SU-DHL-6 (cell line): ENCODE data around the gene FRAS1.

Experiments used
- H2AFZ ChIP-seq: fragments of 200-600 bp; sonication (generic); 2 replicates; pipeline ENCODE4 v1.6.1; 2014; ENCODE audit warnings: low read depth, mild to moderate bottlenecking, moderate library complexity, mixed read lengths, antibody characterized with exemption, low read length; ENCODE audit not compliant: severe bottlenecking
- H3F3A ChIP-seq: fragments of 200-600 bp; shearing (Covaris generic); 2 replicates; pipeline ENCODE4 v1.6.0; 2016; ENCODE audit warnings: antibody characterized with exemption, mild to moderate bottlenecking; ENCODE audit not compliant: insufficient read depth
- H3K27ac ChIP-seq: fragments of 200-600 bp; sonication (generic); 2 replicates; pipeline ENCODE4 v1.5.1; 2016; ENCODE audit warnings: low read depth, mild to moderate bottlenecking, low read length, moderate library complexity, mixed read lengths
- H3K27me3 ChIP-seq: fragments of 200-600 bp; sonication (generic), shearing (Covaris generic); 2 replicates; pipeline ENCODE4 v1.6.0; 2014; ENCODE audit warnings: mild to moderate bottlenecking, low read length
- H3K36me3 ChIP-seq: fragments of 200-600 bp; sonication (generic); 2 replicates; pipeline ENCODE4 v1.6.1; 2014; ENCODE audit warnings: mild to moderate bottlenecking, low read length, mixed read lengths
- H3K4me2 ChIP-seq: fragments of 300-600, 200-600 bp; shearing (Covaris generic), sonication (generic); 2 replicates; pipeline ENCODE4 v1.6.0; 2014; ENCODE audit warnings: low read length, low read depth, mild to moderate bottlenecking; ENCODE audit not compliant: poor library complexity, severe bottlenecking
- H3K4me3 ChIP-seq: fragments of 200-600 bp; sonication (generic); 2 replicates; pipeline ENCODE4 v1.5.1; 2014; ENCODE audit warnings: antibody characterized with exemption, low read length, mild to moderate bottlenecking, mixed read lengths; ENCODE audit not compliant: insufficient read depth, poor library complexity, severe bottlenecking
- H3K79me2 ChIP-seq: fragments of 200-600 bp; sonication (generic); 2 replicates; pipeline ENCODE4 v1.6.1; 2014; ENCODE audit warnings: mild to moderate bottlenecking, low read length, moderate library complexity; ENCODE audit not compliant: insufficient read depth
- H3K9ac ChIP-seq: fragments of 200-600 bp; sonication (generic); 2 replicates; pipeline ENCODE4 v1.7.0; 2014; ENCODE audit warnings: mild to moderate bottlenecking, low read length
- H3K9me2 ChIP-seq: fragments of 200-600 bp; sonication (generic); replicated peaks from 2 replicates; pipeline ENCODE4 v1.6.1; 2014; ENCODE audit warnings: low read length; ENCODE audit not compliant: insufficient read depth
- H3K9me3 ChIP-seq: fragments of 200-600 bp; sonication (generic); 2 replicates; pipeline ENCODE4 v1.6.1; 2014; ENCODE audit warnings: low read length, mixed read lengths; ENCODE audit not compliant: insufficient read depth
- H4K20me1 ChIP-seq: fragments of 200-600 bp; sonication (generic); 2 replicates; pipeline ENCODE4 v1.6.1; 2014; ENCODE audit warnings: low read depth, mild to moderate bottlenecking, antibody characterized with exemption, low read length, moderate library complexity, mixed read lengths
- EZH2phosphoT487 ChIP-seq: fragments of 200-600 bp; sonication (generic), shearing (Covaris generic); conservative IDR thresholded peaks from 2 replicates; pipeline ENCODE4 v1.6.1; 2018; ENCODE audit warnings: mild to moderate bottlenecking, antibody characterized with exemption, low read length, moderate library complexity, mixed read lengths
- TF ChIP-seq, protein P1 (sequence below): fragments of 200-600 bp; sonication (generic); IDR thresholded peaks from one replicate; pipeline ENCODE4 v1.5.1; 2017; ENCODE audit warnings: antibody characterized with exemption, mild to moderate bottlenecking, low read length, moderate library complexity; ENCODE audit not compliant: insufficient read depth, poor library complexity, severe bottlenecking

The FRAS1 gene

DNA sequence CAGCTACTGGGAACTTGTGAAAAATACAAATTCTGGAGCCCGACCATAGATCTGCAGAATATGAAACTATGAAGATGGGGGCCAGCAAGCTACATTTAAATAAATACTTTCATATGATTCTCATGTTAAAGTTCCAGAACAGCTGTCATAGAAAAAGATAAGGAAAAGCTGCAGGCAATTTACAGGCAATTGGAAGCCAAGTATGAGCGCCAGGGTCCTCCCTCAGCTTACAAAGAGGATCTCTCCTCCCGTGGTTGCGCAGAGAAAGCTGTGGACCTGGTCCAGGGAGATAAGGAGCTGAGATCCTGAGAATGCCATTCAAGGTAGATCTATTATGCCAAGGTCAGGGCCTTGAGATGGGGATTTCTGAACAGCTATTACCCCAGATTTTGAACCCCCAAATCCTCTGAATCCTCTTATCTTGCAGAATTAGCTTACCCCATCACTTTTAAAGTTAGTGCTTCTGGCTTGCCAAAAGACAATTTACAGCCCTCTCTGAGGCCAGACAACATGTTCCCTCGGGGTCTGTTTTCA, 25.6 kb upstream of the FRAS1 start:
- no peak for TF ChIP-seq EZH2phosphoT487
- TF ChIP-seq, protein P1, sequence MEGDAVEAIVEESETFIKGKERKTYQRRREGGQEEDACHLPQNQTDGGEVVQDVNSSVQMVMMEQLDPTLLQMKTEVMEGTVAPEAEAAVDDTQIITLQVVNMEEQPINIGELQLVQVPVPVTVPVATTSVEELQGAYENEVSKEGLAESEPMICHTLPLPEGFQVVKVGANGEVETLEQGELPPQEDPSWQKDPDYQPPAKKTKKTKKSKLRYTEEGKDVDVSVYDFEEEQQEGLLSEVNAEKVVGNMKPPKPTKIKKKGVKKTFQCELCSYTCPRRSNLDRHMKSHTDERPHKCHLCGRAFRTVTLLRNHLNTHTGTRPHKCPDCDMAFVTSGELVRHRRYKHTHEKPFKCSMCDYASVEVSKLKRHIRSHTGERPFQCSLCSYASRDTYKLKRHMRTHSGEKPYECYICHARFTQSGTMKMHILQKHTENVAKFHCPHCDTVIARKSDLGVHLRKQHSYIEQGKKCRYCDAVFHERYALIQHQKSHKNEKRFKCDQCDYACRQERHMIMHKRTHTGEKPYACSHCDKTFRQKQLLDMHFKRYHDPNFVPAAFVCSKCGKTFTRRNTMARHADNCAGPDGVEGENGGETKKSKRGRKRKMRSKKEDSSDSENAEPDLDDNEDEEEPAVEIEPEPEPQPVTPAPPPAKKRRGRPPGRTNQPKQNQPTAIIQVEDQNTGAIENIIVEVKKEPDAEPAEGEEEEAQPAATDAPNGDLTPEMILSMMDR: no peak
- H3K27ac ChIP-seq: no peak overlapping the region
- no peak overlapping the region for H3K4me3 ChIP-seq
- no peaks in the 10 kb centered on the region for H4K20me1 ChIP-seq
- H3K79me2 ChIP-seq: no peaks in the 10 kb centered on the region
- no peaks in the 10 kb centered on the region for H3K27me3 ChIP-seq
- no peaks in the 10 kb centered on the region for H3K9me3 ChIP-seq
- no peak overlapping the region for H3K9ac ChIP-seq
- H3K4me2 ChIP-seq: no peak overlapping the region
- no peaks in the 10 kb centered on the region for H3F3A ChIP-seq
- no peak overlapping the region for H2AFZ ChIP-seq
- H3K36me3 ChIP-seq: no peaks in the 10 kb centered on the region
- no peaks in the 10 kb centered on the region for H3K9me2 ChIP-seq

DNA sequence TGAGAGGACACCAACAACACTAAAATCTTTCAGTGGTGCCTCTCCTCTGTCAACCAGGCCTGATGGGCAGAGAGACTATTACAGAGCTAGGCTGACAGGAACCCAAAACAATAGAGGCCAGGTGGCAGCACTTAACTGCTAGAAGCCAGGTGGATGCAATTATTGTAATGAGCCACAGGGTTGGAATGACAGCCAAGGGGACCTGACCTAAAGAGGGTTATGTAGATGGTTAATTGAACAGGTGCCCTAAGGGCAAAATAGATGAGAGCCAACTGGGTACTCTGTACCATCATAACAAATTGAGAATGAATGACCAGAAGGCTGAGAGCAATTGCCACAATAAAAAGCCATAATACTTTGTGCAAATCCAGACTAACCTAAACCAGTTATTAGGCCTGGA, 24.7 kb upstream of the FRAS1 start:
- no peaks in the 10 kb centered on the region for H3K27me3 ChIP-seq

DNA sequence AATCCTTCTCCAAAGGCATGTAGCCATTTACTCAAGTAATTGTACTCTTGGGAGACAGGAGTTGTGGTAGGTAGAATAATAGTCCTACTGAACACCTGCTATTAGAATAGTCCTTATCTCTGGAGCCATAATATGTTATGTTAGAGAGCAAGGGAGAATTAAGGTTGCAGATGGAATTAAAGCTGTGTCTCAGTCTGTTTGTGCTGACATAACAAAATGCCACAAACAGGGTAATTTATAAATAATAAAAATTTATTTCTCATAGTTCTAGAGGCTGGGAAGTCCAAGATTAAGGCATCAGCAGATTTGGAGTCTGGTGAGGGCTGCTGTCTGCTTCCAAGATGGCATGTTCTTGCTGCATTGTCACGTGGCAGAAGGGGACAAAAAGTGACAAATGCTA, 24.2 kb upstream of the FRAS1 start:
- TF ChIP-seq, protein P1: no peak
- TF ChIP-seq EZH2phosphoT487: no peak
- Histone ChIP-seq H3F3A (no peaks in the 10 kb centered on the region), H3K27ac (no peak overlapping the region), H2AFZ (no peak overlapping the region), H3K9me2 (no peaks in the 10 kb centered on the region), H3K4me3 (no peak overlapping the region), H3K4me2 (no peak overlapping the region), H3K79me2 (no peaks in the 10 kb centered on the region), H3K27me3 (no peaks in the 10 kb centered on the region), H3K9ac (no peak overlapping the region), H4K20me1 (no peaks in the 10 kb centered on the region), H3K36me3 (no peaks in the 10 kb centered on the region), H3K9me3 (no peaks in the 10 kb centered on the region)

More for the DNA sequence above, 24.7 kb upstream of the FRAS1 start:
- Histone ChIP-seq H3K36me3 (no peaks in the 10 kb centered on the region), H3K9ac (no peak overlapping the region), H3K4me3 (no peak overlapping the region), H3K9me2 (no peaks in the 10 kb centered on the region), H3K9me3 (no peaks in the 10 kb centered on the region), H3K4me2 (no peak overlapping the region), H3F3A (no peaks in the 10 kb centered on the region), H2AFZ (no peak overlapping the region), H4K20me1 (no peaks in the 10 kb centered on the region), H3K27ac (no peak overlapping the region), H3K79me2 (no peaks in the 10 kb centered on the region)
- TF ChIP-seq, protein P1: no peak
- no peak for TF ChIP-seq EZH2phosphoT487
